Endodermal cell (in vitro differentiated cells): ENCODE measurements around the gene STX4. TPM values are rescaled to one million over a fixed set of nuclear protein-coding genes. Genes with fewer than 3 reads are reported as not detected.

Source experiments
- DNase-seq: peaks from one replicate; pipeline ENCODE4 v3.0.0-alpha.2; 2017
- H3K27ac ChIP-seq: 2 replicates; pipeline ENCODE4 v1.5.1; 2013; ENCODE audit warnings: mild to moderate bottlenecking, low read depth, low read length, moderate library complexity
- H3K27me3 ChIP-seq: 2 replicates; pipeline ENCODE4 v1.6.1; 2013; ENCODE audit warnings: mild to moderate bottlenecking, low read length, moderate library complexity; ENCODE audit not compliant: insufficient read depth, control insufficient read depth, poor library complexity, severe bottlenecking
- H3K36me3 ChIP-seq: 2 replicates; pipeline ENCODE4 v1.7.0; 2013; ENCODE audit warnings: mild to moderate bottlenecking, low read length, moderate library complexity; ENCODE audit not compliant: control insufficient read depth, insufficient read depth
- H3K4me1 ChIP-seq: one replicate; pipeline ENCODE4 v1.7.0; 2013; ENCODE audit warnings: low read length; ENCODE audit not compliant: control insufficient read depth, insufficient read depth
- H3K4me3 ChIP-seq: 2 replicates; pipeline ENCODE4 v1.5.1; 2013; ENCODE audit warnings: mild to moderate bottlenecking, low read length, moderate library complexity
- H3K9ac ChIP-seq: 2 replicates; pipeline ENCODE4 v1.6.1; 2013; ENCODE audit warnings: mild to moderate bottlenecking, low read length, moderate library complexity; ENCODE audit not compliant: poor library complexity, severe bottlenecking; ENCODE audit errors: extremely low read depth
- H3K9me3 ChIP-seq: 2 replicates; pipeline ENCODE4 v1.6.1; 2013; ENCODE audit warnings: mild to moderate bottlenecking, low read length, moderate library complexity; ENCODE audit not compliant: control insufficient read depth
- H3K27ac Mint-ChIP-seq: 2 replicates; pipeline ENCODE4 v1.8.0; 2020; ENCODE audit warnings: mixed read lengths
- H3K27me3 Mint-ChIP-seq: 2 replicates; pipeline ENCODE4 v1.8.0; 2021; ENCODE audit warnings: mild to moderate bottlenecking, mixed read lengths; ENCODE audit not compliant: insufficient read depth
- H3K36me3 Mint-ChIP-seq: 2 replicates; pipeline ENCODE4 v1.8.0; 2020; ENCODE audit warnings: low read depth, mixed read lengths
- H3K4me1 Mint-ChIP-seq: 2 replicates; pipeline ENCODE4 v1.8.0; 2020; ENCODE audit warnings: mixed read lengths
- H3K4me3 Mint-ChIP-seq: 2 replicates; pipeline ENCODE4 v1.8.0; 2020; ENCODE audit warnings: mild to moderate bottlenecking, moderate library complexity, mixed read lengths
- H3K9me3 Mint-ChIP-seq: 2 replicates; pipeline ENCODE4 v1.8.0; 2020; ENCODE audit warnings: mild to moderate bottlenecking, mixed read lengths
- CTCF ChIP-seq: fragments of 200-600 bp; sonication (generic); conservative IDR thresholded peaks from 2 replicates; pipeline ENCODE4 v1.5.0; 2021; ENCODE audit warnings: antibody characterized with exemption, mild to moderate bottlenecking
- WGBS, 2 experiments: methylation state at CpG; one replicate each; pipeline versions ENCODE4 v1.1.5 to v1.1.7; 2013; ENCODE audit warnings: missing lambda C conversion rate in 2 of 2, mixed read lengths in 1 of 2; ENCODE audit not compliant: insufficient coverage in 1 of 2, insufficient read length in 1 of 2; 5-methylcytosine and 5-hydroxymethylcytosine counted together
- total RNA-seq, 2 donors: library from RNA; stranded (reverse); fragmentation: NEBNext Ultra II Directional in 1 of 2; extraction: Animal tissue kit (Norgen Biotek cat#: 25700) in 1 of 2; gene quantifications; 2 replicates in 1 of 2; 3 replicates in 1 of 2; pipeline ENCODE4 v1.2.1, GENCODE V29; 2021

Gene STX4
- total RNA-seq, 2 donors from 2014 or later = 34.4 to 37.6 TPM

GRCh38 chr16:31008149-31008548 lies 25.2 kb upstream of the STX4 start:
- Histone ChIP-seq H3K9me3 (no peaks in the 10 kb centered on the region), H3K4me1 (no peaks in the 10 kb centered on the region), H3K27ac (no peak overlapping the region), H3K4me3 (no peak overlapping the region), H3K36me3 (no peaks in the 10 kb centered on the region), H3K9ac (no peak overlapping the region), H3K27me3 (peaks cover 20% of the 10 kb centered on the region)
- Mint-ChIP-seq H3K4me1 (peaks cover 6% of the 10 kb centered on the region), H3K27me3 (peaks cover 30% of the 10 kb centered on the region), H3K27ac (no peak overlapping the region), H3K9me3 (no peaks in the 10 kb centered on the region), H3K4me3 (no peak overlapping the region), H3K36me3 (no peaks in the 10 kb centered on the region)
- no peak for DNase-seq
- no peak for TF ChIP-seq CTCF
- 83 to 100% methylated on average over 1 to 6 of the region's 6 CpGs for WGBS, 2 experiments

GRCh38 chr16:31008551-31008950 lies 24.8 kb upstream of the STX4 start:
- H3K27ac Mint-ChIP-seq = no peak overlapping the region
- Histone ChIP-seq H3K4me3 (no peak overlapping the region), H3K27ac (no peak overlapping the region), H3K36me3 (no peaks in the 10 kb centered on the region), H3K4me1 (no peaks in the 10 kb centered on the region), H3K27me3 (peaks cover 24% of the 10 kb centered on the region), H3K9me3 (no peaks in the 10 kb centered on the region), H3K9ac (no peak overlapping the region)
- no peaks in the 10 kb centered on the region for H3K9me3 Mint-ChIP-seq
- no peaks in the 10 kb centered on the region for H3K36me3 Mint-ChIP-seq
- WGBS, 2 experiments = 92% methylated on average over 3 to 5 of the region's 5 CpGs
- peaks cover 6% of the 10 kb centered on the region for H3K4me1 Mint-ChIP-seq
- no peak overlapping the region for H3K4me3 Mint-ChIP-seq
- peaks cover 34% of the 10 kb centered on the region for H3K27me3 Mint-ChIP-seq
- TF ChIP-seq CTCF = no peak
- DNase-seq = no peak

DNA sequence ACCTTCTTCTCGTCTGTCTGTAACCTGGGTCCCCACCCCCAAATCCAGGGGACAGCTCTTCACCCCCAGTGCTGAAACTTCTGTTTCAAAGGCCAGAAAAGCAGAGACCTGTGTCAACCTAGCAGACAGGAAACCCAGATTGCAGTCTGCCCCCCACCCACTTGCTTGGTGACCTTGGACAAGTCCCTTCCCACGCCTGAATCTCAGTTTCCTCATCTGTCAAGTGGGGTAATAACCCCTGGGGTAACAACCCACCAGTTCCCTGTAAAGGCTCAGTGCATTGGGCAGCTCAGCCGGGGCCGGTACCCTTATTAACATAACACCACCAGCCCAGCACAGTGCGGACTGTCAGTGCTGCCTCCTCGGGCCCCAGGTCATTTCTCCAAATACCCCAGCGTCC lies 24.2 kb upstream of the STX4 start:
- Histone ChIP-seq H3K9ac (no peak overlapping the region), H3K27ac (no peak overlapping the region), H3K4me3 (no peak overlapping the region), H3K27me3 (peaks cover 25% of the 10 kb centered on the region), H3K9me3 (no peaks in the 10 kb centered on the region), H3K4me1 (no peaks in the 10 kb centered on the region), H3K36me3 (no peaks in the 10 kb centered on the region)
- DNase-seq = no peak
- no peak overlapping the region for H3K4me3 Mint-ChIP-seq
- 86% methylated on average over 7 of the region's 7 CpGs; no CpG with 5 or more reads in 1 of the 2 experiments for WGBS, 2 experiments
- TF ChIP-seq CTCF = no peak
- no peaks in the 10 kb centered on the region for H3K36me3 Mint-ChIP-seq
- H3K4me1 Mint-ChIP-seq = peaks cover 6% of the 10 kb centered on the region
- H3K9me3 Mint-ChIP-seq = no peaks in the 10 kb centered on the region
- no peak overlapping the region for H3K27ac Mint-ChIP-seq
- H3K27me3 Mint-ChIP-seq = peaks cover 37% of the 10 kb centered on the region
